ENCODE results near the gene STMP1.
"Not testable (repeated sequence)": the region's sequence is repeated elsewhere in the genome, so short reads cannot be mapped to it uniquely, and the experiment has no call there.

The STMP1 gene

GRCh38 chr7:135634191-135634878 lies 28.0 kb upstream of the STMP1 start:
- Histone ChIP-seq H3K4me1 (ENCODE audit: control insufficient read depth, low read length) (no peaks in the 10 kb centered on the region), H3K27ac (ENCODE audit: low read depth, low read length) (no peak overlapping the region), H3K4me2 (ENCODE audit: low read length) (no peak overlapping the region), H4K20me1 (ENCODE audit: control insufficient read depth, insufficient read depth, low read depth, low read length) (no peaks in the 10 kb centered on the region), H3K9me3 (ENCODE audit: control insufficient read depth, insufficient read depth, low read length) (no peaks in the 10 kb centered on the region), H3K79me2 (ENCODE audit: control insufficient read depth, low read length) (no peaks in the 10 kb centered on the region), H3K4me3 (ENCODE audit: low read length) (no peak overlapping the region), H3F3A (ENCODE audit: control insufficient read depth, insufficient read depth) (no peaks in the 10 kb centered on the region), H3K27me3 (ENCODE audit: control insufficient read depth, low read length) (no peaks in the 10 kb centered on the region), H3K36me3 (ENCODE audit: control insufficient read depth, low read length) (peaks cover 86% of the 10 kb centered on the region), H3K9me2 (replicated peaks; ENCODE audit: control insufficient read depth, low read length) (no peaks in the 10 kb centered on the region)
- TF ChIP-seq EZH2phosphoT487 (IDR thresholded peaks at IDR 0.05; ENCODE audit: borderline replicate concordance, low read length) = no peak
- no peak for TF ChIP-seq CTCF (IDR thresholded peaks at IDR 0.05; ENCODE audit: low read depth, low read length, poor library complexity, severe bottlenecking)

GRCh38 chr7:135639690-135640089 lies 22.6 kb upstream of the STMP1 start:
- not testable (repeated sequence) for H3K9me2 ChIP-seq (replicated peaks; ENCODE audit: control insufficient read depth, low read length); H3K4me1 ChIP-seq (ENCODE audit: control insufficient read depth, low read length); H3K4me2 ChIP-seq (ENCODE audit: low read length); H3K79me2 ChIP-seq (ENCODE audit: control insufficient read depth, low read length); H3K9me3 ChIP-seq (ENCODE audit: control insufficient read depth, insufficient read depth, low read length); H4K20me1 ChIP-seq (ENCODE audit: control insufficient read depth, insufficient read depth, low read depth, low read length); H3K4me3 ChIP-seq (ENCODE audit: low read length); H3K27me3 ChIP-seq (ENCODE audit: control insufficient read depth, low read length); H3K27ac ChIP-seq (ENCODE audit: low read depth, low read length)
- H3K36me3 ChIP-seq (ENCODE audit: control insufficient read depth, low read length) = peaks cover 95% of the 10 kb centered on the region
- peaks cover 10% of the 10 kb centered on the region for H3F3A ChIP-seq (ENCODE audit: control insufficient read depth, insufficient read depth)

GRCh38 chr7:135644154-135644553 lies 18.2 kb upstream of the STMP1 start:
- no peak overlapping the region for H3K4me3 ChIP-seq (ENCODE audit: low read length)
- H3K4me2 ChIP-seq (ENCODE audit: low read length) = no peak overlapping the region
- H3K27ac ChIP-seq (ENCODE audit: low read depth, low read length) = no peak overlapping the region
- no peaks in the 10 kb centered on the region for H3K4me1 ChIP-seq (ENCODE audit: control insufficient read depth, low read length)
- no peaks in the 10 kb centered on the region for H3K9me3 ChIP-seq (ENCODE audit: control insufficient read depth, insufficient read depth, low read length)
- H3F3A ChIP-seq (ENCODE audit: control insufficient read depth, insufficient read depth) = peaks cover 14% of the 10 kb centered on the region
- H3K9me2 ChIP-seq (replicated peaks; ENCODE audit: control insufficient read depth, low read length) = no peaks in the 10 kb centered on the region
- H3K79me2 ChIP-seq (ENCODE audit: control insufficient read depth, low read length) = no peaks in the 10 kb centered on the region
- TF ChIP-seq EZH2phosphoT487 (IDR thresholded peaks at IDR 0.05; ENCODE audit: borderline replicate concordance, low read length) (no peak), CTCF (IDR thresholded peaks at IDR 0.05; ENCODE audit: low read depth, low read length, poor library complexity, severe bottlenecking) (no peak)
- H4K20me1 ChIP-seq (ENCODE audit: control insufficient read depth, insufficient read depth, low read depth, low read length) = no peaks in the 10 kb centered on the region
- H3K27me3 ChIP-seq (ENCODE audit: control insufficient read depth, low read length) = no peaks in the 10 kb centered on the region
- H3K36me3 ChIP-seq (ENCODE audit: control insufficient read depth, low read length) = peaks cover 97% of the 10 kb centered on the region

- no peaks in the 10 kb centered on the region for H3K27me3 ChIP-seq (ENCODE audit: control insufficient read depth, low read length)
- no peak overlapping the region for H3K4me3 ChIP-seq (ENCODE audit: low read length)
- H3K79me2 ChIP-seq (ENCODE audit: control insufficient read depth, low read length) = no peaks in the 10 kb centered on the region
- no peak overlapping the region for H3K4me2 ChIP-seq (ENCODE audit: low read length)
- peaks cover 14% of the 10 kb centered on the region for H3F3A ChIP-seq (ENCODE audit: control insufficient read depth, insufficient read depth)
- no peaks in the 10 kb centered on the region for H3K4me1 ChIP-seq (ENCODE audit: control insufficient read depth, low read length)
- no peak overlapping the region for H3K27ac ChIP-seq (ENCODE audit: low read depth, low read length)
- peaks cover 97% of the 10 kb centered on the region for H3K36me3 ChIP-seq (ENCODE audit: control insufficient read depth, low read length)
- H4K20me1 ChIP-seq (ENCODE audit: control insufficient read depth, insufficient read depth, low read depth, low read length) = no peaks in the 10 kb centered on the region
- H3K9me3 ChIP-seq (ENCODE audit: control insufficient read depth, insufficient read depth, low read length) = no peaks in the 10 kb centered on the region
- no peak for TF ChIP-seq CTCF (IDR thresholded peaks at IDR 0.05; ENCODE audit: low read depth, low read length, poor library complexity, severe bottlenecking)
- no peak for TF ChIP-seq EZH2phosphoT487 (IDR thresholded peaks at IDR 0.05; ENCODE audit: borderline replicate concordance, low read length)
- no peaks in the 10 kb centered on the region for H3K9me2 ChIP-seq (replicated peaks; ENCODE audit: control insufficient read depth, low read length)
Observed at GRCh38 chr7:135644729-135645128, 17.6 kb upstream of the STMP1 start.

Measured in DOHH2 (cell line).